ENCODE data around the gene HIVEP1. TPM values are rescaled to one million over a fixed set of nuclear protein-coding genes. Genes with fewer than 3 reads are reported as not detected.
A peak's percentile ranks its signal among the peaks of the same experiment; 100 is the strongest.
"Not testable (repeated sequence)": the region's sequence is repeated elsewhere in the genome, so short reads cannot be mapped to it uniquely, and the experiment has no call there.

Gene HIVEP1
- total RNA-seq, 2 donors from 2014 or later = 63.4 to 70.0 TPM

DNA sequence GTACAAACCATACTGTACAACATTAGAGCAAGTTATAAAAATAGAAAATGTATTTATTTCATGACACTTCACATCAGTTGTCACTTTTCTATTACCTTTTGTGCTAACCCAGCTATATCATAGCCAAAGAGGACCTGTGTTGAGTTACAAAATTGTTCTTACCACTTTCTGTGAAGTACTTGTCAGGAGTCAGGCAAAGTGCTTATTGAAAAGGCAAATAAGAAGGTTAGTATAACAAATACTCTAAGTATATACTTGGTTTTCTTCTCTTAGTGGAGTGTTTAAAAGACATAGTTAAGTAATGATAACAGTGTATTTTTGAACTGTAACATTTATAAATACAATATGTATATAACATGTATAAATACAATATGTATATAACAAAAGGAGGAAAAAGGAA is 88.9 kb downstream of the HIVEP1 start:
- Mint-ChIP-seq H3K36me3 (ENCODE audit: low read depth) (no peaks in the 10 kb centered on the region), H3K4me1 (peaks cover 12% of the 10 kb centered on the region), H3K4me3 (no peak overlapping the region), H3K27ac (no peak overlapping the region), H3K27me3 (no peaks in the 10 kb centered on the region)
- DNase-seq (no peak), ATAC-seq (no peak)
- H3K9me3 ChIP-seq (ENCODE audit: control insufficient read depth, low read length, poor library complexity, severe bottlenecking) = no peaks in the 10 kb centered on the region

DNA sequence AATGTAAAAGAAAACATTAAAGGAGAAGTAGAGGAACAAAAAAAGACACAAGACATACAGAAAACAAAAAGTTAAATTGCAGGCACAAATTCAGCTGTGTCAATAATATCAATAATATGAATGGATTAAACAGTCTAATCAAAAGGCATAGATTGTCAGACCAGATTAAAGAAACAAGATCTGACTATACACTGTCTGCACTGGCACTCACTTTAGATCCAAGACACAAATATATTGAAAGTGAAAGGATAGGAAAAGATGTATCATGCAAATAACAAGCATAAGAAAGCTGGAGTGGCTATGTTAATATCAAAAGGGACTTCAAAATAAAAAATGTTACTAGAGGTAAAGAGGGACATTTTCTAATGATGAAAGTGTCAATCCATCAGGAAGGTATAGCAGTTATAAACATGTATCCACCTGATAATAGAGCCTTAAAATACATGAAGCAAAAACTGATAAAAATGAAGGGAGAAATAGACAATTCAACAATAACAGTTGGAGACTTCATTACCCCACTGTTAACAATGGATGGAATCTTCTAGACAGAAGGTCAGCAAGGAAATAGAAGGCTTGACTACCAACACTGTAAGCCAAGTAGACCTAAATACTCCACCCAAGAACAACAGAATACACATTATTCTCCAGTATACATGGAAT is 89.7 kb downstream of the HIVEP1 start:
- Mint-ChIP-seq H3K4me1 (peaks cover 12% of the 10 kb centered on the region), H3K27me3 (no peaks in the 10 kb centered on the region), H3K27ac (no peak overlapping the region), H3K4me3 (no peak overlapping the region), H3K36me3 (ENCODE audit: low read depth) (no peaks in the 10 kb centered on the region)
- no peaks in the 10 kb centered on the region for H3K9me3 ChIP-seq (ENCODE audit: control insufficient read depth, low read length, poor library complexity, severe bottlenecking)
- DNase-seq (no peak), ATAC-seq (no peak)

DNA sequence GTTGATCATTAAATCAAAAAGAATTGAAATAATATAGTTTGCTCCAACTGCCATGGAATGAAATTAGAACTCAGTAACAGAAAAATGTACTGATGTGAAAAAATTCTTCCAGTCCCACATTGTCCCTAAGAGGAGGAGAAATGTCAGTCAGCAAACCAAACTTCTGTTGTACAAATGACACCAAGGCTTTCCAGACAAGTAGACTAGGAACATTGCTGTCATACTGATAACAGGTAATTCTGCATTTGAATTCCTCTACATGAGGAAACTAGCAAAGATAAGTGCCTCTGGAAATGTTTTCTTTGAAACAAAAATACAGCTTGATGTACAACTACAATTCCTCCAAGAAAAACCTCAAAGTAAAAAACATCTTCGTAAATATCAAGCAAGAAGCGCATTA is 90.2 kb downstream of the HIVEP1 start:
- H3K4me3 Mint-ChIP-seq = no peak overlapping the region
- no peak overlapping the region for H3K27ac Mint-ChIP-seq
- H3K27me3 Mint-ChIP-seq = no peaks in the 10 kb centered on the region
- no peaks in the 10 kb centered on the region for H3K36me3 Mint-ChIP-seq (ENCODE audit: low read depth)
- peaks cover 12% of the 10 kb centered on the region for H3K4me1 Mint-ChIP-seq
- no peak for DNase-seq
- H3K9me3 ChIP-seq (ENCODE audit: control insufficient read depth, low read length, poor library complexity, severe bottlenecking) = no peaks in the 10 kb centered on the region
- ATAC-seq = no peak

DNA sequence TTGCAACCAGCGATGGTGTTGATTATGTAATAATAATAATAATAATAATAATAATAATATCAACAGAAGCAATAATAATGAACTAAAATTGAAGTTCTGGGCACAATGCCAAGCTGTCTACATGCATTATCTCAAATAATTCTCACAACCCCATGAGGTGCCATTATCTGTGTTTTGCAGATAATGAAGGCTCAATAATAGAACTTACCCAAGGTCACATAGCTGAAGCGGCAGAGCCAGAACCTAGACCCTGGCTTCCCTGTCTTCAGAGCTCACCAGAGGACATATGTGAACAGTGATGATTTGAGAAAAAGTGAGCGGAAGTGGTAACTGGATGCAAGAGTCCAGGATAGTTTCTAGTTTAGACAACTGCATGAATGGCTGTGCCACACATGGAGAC is 91.0 kb downstream of the HIVEP1 start:
- H3K36me3 Mint-ChIP-seq (ENCODE audit: low read depth) = no peaks in the 10 kb centered on the region
- peaks cover 9% of the 10 kb centered on the region for H3K4me1 Mint-ChIP-seq
- H3K9me3 ChIP-seq (ENCODE audit: control insufficient read depth, low read length, poor library complexity, severe bottlenecking) = no peaks in the 10 kb centered on the region
- H3K27ac Mint-ChIP-seq = no peak overlapping the region
- DNase-seq = no peak
- no peaks in the 10 kb centered on the region for H3K27me3 Mint-ChIP-seq
- ATAC-seq = no peak
- H3K4me3 Mint-ChIP-seq = no peak overlapping the region

DNA sequence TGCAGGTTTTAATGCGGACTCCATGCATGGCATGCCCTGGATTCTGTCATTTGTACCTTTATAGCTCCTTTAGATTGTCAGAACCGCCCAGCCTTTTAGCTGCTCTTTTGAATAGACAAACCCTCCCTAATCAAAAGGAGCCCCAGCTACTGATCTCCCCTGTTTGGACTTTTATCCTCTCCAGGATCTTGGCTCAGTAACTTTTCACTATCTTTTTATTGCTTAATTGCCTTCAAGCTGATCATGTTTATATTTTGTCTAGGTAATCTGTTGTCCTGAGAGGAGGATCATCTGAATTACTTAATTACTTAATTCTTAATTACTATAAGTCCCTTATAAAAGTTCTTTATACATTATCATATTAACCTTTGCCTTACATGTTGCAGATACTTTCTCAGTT is 93.2 kb downstream of the HIVEP1 start:
- ATAC-seq = no peak
- H3K9me3 ChIP-seq (ENCODE audit: control insufficient read depth, low read length, poor library complexity, severe bottlenecking) = no peaks in the 10 kb centered on the region
- no peak overlapping the region for H3K4me3 Mint-ChIP-seq
- no peaks in the 10 kb centered on the region for H3K36me3 Mint-ChIP-seq (ENCODE audit: low read depth)
- no peak overlapping the region for H3K27ac Mint-ChIP-seq
- H3K27me3 Mint-ChIP-seq = no peaks in the 10 kb centered on the region
- peaks cover 18% of the 10 kb centered on the region for H3K4me1 Mint-ChIP-seq
- DNase-seq = no peak

DNA sequence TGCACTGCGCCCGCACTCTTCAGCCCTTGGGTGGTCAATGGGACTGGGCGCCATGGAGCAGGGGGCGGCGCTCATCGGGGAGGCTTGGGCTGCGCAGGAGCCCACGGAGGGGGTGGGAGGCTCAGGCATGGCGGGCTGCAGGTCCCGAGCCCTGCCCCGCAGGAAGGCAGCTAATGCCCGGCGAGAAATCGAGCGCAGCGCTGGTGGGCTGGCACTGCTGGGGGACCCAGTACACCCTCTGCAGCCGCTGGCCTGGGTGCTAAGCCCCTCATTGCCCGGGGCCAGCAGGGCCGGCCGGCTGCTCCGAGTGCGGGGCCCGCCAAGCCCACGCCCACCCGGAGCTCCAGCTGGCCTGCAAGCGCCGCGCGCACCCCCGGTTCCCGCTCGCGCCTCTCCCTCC is 96.3 kb downstream of the HIVEP1 start:
- H3K27me3 Mint-ChIP-seq; H3K4me3 Mint-ChIP-seq; H3K27ac Mint-ChIP-seq; ATAC-seq; H3K36me3 Mint-ChIP-seq (ENCODE audit: low read depth); H3K9me3 ChIP-seq (ENCODE audit: control insufficient read depth, low read length, poor library complexity, severe bottlenecking); DNase-seq: not testable (repeated sequence)
- peaks cover 30% of the 10 kb centered on the region for H3K4me1 Mint-ChIP-seq

DNA sequence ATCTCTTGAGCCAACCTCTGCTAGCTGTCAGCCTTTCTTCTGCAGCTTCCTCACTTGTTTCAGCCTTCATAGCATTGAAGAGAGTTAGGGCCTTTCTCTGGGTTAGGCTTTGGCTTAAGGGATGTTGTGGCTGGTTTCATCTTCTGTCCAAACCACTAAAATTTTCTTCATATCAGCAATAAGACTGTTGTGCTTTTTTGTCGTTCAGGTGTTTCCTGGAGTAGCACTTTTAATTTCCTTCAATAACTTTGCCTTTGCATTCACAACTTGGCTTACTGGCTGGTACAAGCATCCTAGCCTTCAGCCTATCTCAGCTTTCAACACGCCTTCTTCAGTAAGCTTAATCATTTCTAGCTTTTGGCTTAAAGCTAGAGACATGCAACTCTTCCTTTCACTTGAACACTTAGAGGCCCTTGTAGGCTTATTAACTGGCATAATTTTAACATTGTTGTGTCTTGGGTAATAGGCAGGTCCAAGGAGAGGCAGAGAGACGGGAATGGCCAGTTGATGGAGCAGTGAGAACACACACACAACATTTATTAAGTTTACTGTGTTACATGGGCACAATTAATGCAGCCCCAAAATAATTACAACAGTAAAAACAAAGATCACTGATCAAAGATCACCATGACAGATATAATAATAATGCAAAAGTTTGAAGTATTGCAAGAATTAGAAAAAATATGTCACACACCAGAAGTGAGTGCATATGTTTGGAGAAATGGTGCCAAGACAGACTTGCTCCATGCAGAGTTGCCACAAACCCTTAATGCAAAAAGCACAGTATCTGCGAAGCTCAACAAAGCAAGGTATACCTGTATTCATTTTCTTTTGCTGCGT is 98.6 kb downstream of the HIVEP1 start:
- Mint-ChIP-seq H3K4me1 (peaks cover 42% of the 10 kb centered on the region), H3K4me3 (peak overlapping the region; percentile 39), H3K27ac (peak overlapping the region; percentile 89)

DNA sequence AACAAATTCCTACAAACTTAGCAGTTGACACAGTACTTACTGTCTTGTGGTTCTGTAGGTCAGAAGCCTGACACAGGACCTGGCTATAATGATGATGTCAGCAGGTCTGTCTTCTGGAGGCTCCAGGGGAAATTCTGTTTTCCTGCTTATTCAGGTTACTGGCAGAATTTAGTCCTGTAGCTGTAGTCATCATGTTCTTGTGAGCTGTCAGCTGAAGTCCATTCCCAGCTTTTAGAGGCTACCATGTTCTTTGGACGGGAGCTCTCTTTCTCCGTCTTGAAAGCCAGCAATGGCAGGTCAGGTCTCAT is 99.2 kb downstream of the HIVEP1 start:
- H3K36me3 Mint-ChIP-seq (ENCODE audit: low read depth) = peaks cover 6% of the 10 kb centered on the region
- H3K27ac Mint-ChIP-seq = no peak overlapping the region
- no peak overlapping the region for H3K4me3 Mint-ChIP-seq
- ATAC-seq = no peak
- H3K27me3 Mint-ChIP-seq = no peaks in the 10 kb centered on the region
- peaks cover 42% of the 10 kb centered on the region for H3K4me1 Mint-ChIP-seq
- no peak for DNase-seq
- H3K9me3 ChIP-seq (ENCODE audit: control insufficient read depth, low read length, poor library complexity, severe bottlenecking) = no peaks in the 10 kb centered on the region

More for the DNA sequence above, 98.6 kb downstream of the HIVEP1 start:
- DNase-seq (no peak), ATAC-seq (peak; percentile 76)
- no peaks in the 10 kb centered on the region for H3K27me3 Mint-ChIP-seq
- no peaks in the 10 kb centered on the region for H3K9me3 ChIP-seq (ENCODE audit: control insufficient read depth, low read length, poor library complexity, severe bottlenecking)
- H3K36me3 Mint-ChIP-seq (ENCODE audit: low read depth) = peaks cover 6% of the 10 kb centered on the region

DNA sequence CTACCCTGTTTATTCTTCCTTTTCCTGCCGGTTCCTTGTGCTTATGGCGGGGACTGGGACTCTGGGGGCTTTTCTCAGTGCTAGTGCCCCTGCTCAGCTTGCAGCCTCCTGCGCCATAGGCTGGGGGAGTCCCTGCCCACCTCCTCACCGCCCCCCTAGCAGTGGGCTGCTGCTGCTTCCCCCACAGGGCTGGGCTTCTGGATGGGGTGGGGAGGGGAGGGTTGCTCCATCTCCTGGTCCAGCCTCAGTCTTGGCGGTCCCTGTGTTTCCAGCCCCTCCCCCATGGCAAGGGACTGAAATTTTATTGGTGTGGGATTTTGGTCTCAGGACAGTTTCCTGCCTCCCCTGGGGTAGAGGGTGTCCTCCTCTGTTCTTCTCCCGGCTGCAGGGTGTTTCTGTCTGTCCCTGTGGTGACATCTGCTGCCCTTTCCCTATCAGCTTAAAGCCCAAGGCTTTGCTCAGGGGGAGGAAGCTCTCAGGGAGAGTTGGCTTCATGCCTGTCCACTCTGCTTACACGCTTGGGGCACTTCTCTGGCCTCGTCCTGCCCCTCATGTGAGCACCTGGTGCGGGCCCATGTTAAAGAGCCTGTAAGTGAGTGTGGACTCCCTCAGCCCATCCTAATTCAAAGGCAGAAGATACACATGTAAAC is 100.6 kb downstream of the HIVEP1 start:
- H3K27ac Mint-ChIP-seq = peak overlapping the region; percentile 46
- peaks cover 42% of the 10 kb centered on the region for H3K4me1 Mint-ChIP-seq
- H3K9me3 ChIP-seq (ENCODE audit: control insufficient read depth, low read length, poor library complexity, severe bottlenecking) = no peaks in the 10 kb centered on the region
- H3K27me3 Mint-ChIP-seq = no peaks in the 10 kb centered on the region
- no peak overlapping the region for H3K4me3 Mint-ChIP-seq
- ATAC-seq = no peak
- H3K36me3 Mint-ChIP-seq (ENCODE audit: low read depth) = peaks cover 6% of the 10 kb centered on the region
- DNase-seq = no peak

DNA sequence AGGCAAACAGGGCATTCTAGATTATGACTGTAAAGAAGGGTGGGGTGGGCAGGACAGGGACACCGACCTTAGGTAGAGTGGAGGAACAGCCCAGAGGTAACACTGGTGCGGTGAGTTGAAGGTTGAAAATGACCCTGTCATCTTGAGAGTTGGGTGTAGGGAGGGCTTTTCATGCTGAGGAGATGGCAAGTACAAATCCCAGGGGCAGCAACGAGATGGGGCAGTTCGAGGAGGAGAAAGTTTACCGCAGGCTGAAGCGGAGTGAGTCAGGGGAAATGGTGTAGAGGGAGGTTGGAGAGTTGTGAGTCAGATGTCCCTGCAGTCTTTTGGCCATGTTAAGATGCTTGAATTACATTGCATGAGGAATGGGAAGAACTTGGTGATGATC is 101.1 kb downstream of the HIVEP1 start:
- no peak for ATAC-seq
- H3K4me1 Mint-ChIP-seq = peaks cover 42% of the 10 kb centered on the region
- H3K9me3 ChIP-seq (ENCODE audit: control insufficient read depth, low read length, poor library complexity, severe bottlenecking) = no peaks in the 10 kb centered on the region
- H3K27me3 Mint-ChIP-seq = no peaks in the 10 kb centered on the region
- peaks cover 6% of the 10 kb centered on the region for H3K36me3 Mint-ChIP-seq (ENCODE audit: low read depth)
- DNase-seq = no peak
- peak overlapping the region; percentile 46 for H3K27ac Mint-ChIP-seq
- no peak overlapping the region for H3K4me3 Mint-ChIP-seq

DNA sequence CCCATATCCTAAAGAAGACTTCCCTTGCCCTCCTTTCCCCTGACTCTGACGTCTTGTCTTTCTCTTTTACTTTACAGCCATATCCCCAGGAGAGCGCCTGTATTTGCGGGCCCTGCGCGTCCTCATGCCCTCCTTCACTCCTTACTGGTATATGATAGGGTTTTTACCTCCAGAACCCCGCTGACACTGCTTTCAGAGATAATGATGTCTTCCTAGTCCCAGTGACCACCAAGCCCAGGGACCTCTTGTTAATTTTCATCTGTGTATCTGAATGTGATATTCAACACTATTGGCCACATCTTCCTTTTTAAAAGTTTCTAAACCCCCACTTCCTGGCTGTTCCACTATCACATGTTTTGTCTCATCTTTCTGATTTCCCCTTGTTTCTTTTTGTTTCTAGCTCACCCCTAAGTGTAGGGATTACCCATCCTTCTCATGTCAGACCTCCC is 102.0 kb downstream of the HIVEP1 start:
- peaks cover 6% of the 10 kb centered on the region for H3K36me3 Mint-ChIP-seq (ENCODE audit: low read depth)
- H3K27ac Mint-ChIP-seq = peak overlapping the region; percentile 1
- H3K9me3 ChIP-seq (ENCODE audit: control insufficient read depth, low read length, poor library complexity, severe bottlenecking) = no peaks in the 10 kb centered on the region
- ATAC-seq (peak; percentile 25), DNase-seq (no peak)
- peaks cover 51% of the 10 kb centered on the region for H3K4me1 Mint-ChIP-seq
- H3K27me3 Mint-ChIP-seq = no peaks in the 10 kb centered on the region
- H3K4me3 Mint-ChIP-seq = peak overlapping the region; percentile 47

DNA sequence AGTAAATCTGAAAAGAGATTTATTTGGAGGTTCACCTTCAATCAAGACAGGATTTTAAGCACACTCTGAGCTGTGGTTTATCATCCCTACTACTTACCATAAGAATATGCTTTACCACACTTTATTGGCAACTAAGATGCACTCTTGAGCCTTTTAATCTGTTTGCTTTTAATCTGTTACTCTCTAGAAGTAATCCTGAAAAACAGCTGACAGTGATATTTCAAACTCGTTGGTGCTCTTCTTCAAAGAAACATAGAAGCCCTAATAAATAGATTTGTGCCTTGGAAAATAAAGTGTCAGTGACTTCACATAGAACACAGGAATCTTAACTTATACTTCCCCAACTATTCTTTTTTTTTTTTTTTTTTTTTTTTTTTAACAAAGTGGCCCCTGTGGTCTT is 102.9 kb downstream of the HIVEP1 start:
- H3K4me1 Mint-ChIP-seq = peaks cover 45% of the 10 kb centered on the region
- no peak for ATAC-seq
- H3K27ac Mint-ChIP-seq = no peak overlapping the region
- peaks cover 6% of the 10 kb centered on the region for H3K36me3 Mint-ChIP-seq (ENCODE audit: low read depth)
- no peak for DNase-seq
- no peaks in the 10 kb centered on the region for H3K9me3 ChIP-seq (ENCODE audit: control insufficient read depth, low read length, poor library complexity, severe bottlenecking)
- H3K27me3 Mint-ChIP-seq = no peaks in the 10 kb centered on the region
- H3K4me3 Mint-ChIP-seq = no peak overlapping the region

DNA sequence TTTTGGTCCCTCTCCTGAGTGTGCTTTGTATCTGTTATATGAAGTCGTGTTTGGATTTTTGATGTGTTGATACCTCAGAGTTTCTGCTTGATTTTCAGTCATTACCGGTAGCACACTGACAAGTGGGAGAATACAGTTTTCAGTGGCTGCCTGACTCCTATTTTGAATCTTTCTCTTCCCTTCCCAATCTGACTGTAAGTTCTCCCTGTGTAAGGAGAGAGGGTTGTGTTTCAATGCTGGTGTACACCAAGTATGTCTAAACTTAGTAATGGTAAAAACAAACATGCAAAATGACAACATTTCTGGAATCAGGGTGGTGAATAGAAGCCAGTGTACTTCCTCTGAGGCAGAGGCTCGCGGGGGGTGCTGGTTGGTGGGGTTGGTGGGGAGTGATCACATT is 103.4 kb downstream of the HIVEP1 start:
- Mint-ChIP-seq H3K36me3 (ENCODE audit: low read depth) (peaks cover 9% of the 10 kb centered on the region), H3K27me3 (no peaks in the 10 kb centered on the region), H3K27ac (no peak overlapping the region), H3K4me3 (peak overlapping the region; percentile 1), H3K4me1 (peaks cover 44% of the 10 kb centered on the region)
- ATAC-seq (no peak), DNase-seq (no peak)
- no peaks in the 10 kb centered on the region for H3K9me3 ChIP-seq (ENCODE audit: control insufficient read depth, low read length, poor library complexity, severe bottlenecking)

Data from T-helper 17 cell (primary cell).